Hepatocyte (in vitro differentiated cells): ENCODE measurements around the gene ZNF500. TPM values are rescaled to one million over a fixed set of nuclear protein-coding genes. Genes with fewer than 3 reads are reported as not detected.

Experiments used
- DNase-seq: peaks from one replicate; pipeline ENCODE4 v3.0.0-alpha.2; 2016; ENCODE audit warnings: low spot score
- H2AFZ ChIP-seq: fragments of 200-600 bp; sonication (generic); 2 replicates; pipeline ENCODE4 v1.6.0; 2016; ENCODE audit warnings: antibody characterized with exemption, mild to moderate bottlenecking
- H3K27ac ChIP-seq: fragments of 200-600 bp; sonication (generic); 2 replicates; pipeline ENCODE4 v1.5.1; 2016; ENCODE audit warnings: mild to moderate bottlenecking
- H3K27me3 ChIP-seq: fragments of 200-600 bp; sonication (generic); 2 replicates; pipeline ENCODE4 v1.6.1; 2016
- H3K36me3 ChIP-seq: fragments of 200-600 bp; sonication (generic); replicated peaks from 2 replicates; pipeline ENCODE4 v1.5.1; 2016; ENCODE audit warnings: low read depth; ENCODE audit not compliant: insufficient read depth
- H3K4me1 ChIP-seq: fragments of 200-600 bp; sonication (generic); 2 replicates; pipeline ENCODE4 v1.5.1; 2016; ENCODE audit warnings: mild to moderate bottlenecking, moderate library complexity; ENCODE audit not compliant: insufficient read depth
- H3K4me2 ChIP-seq: fragments of 200-600 bp; sonication (generic); 2 replicates; pipeline ENCODE4 v1.6.0; 2016
- H3K4me3 ChIP-seq: fragments of 200-600 bp; sonication (generic); 2 replicates; pipeline ENCODE4 v1.5.1; 2016; ENCODE audit warnings: mild to moderate bottlenecking
- H3K79me2 ChIP-seq: fragments of 200-600 bp; sonication (generic); 2 replicates; pipeline ENCODE4 v1.6.0; 2017; ENCODE audit warnings: mild to moderate bottlenecking
- H3K9me2 ChIP-seq: fragments of 200-600 bp; sonication (generic); replicated peaks from 2 replicates; pipeline ENCODE4 v1.6.0; 2017; ENCODE audit warnings: mild to moderate bottlenecking; ENCODE audit not compliant: insufficient read depth
- H3K9me3 ChIP-seq: fragments of 200-600 bp; sonication (generic); 2 replicates; pipeline ENCODE4 v1.5.1; 2016; ENCODE audit warnings: low read depth, mild to moderate bottlenecking
- H4K20me1 ChIP-seq: fragments of 200-600 bp; sonication (generic); 2 replicates; pipeline ENCODE4 v1.6.0; 2016; ENCODE audit warnings: mild to moderate bottlenecking; ENCODE audit not compliant: insufficient read depth, poor library complexity, severe bottlenecking
- EZH2 ChIP-seq: fragments of 200-600 bp; sonication (generic); IDR thresholded peaks from 2 replicates; pipeline ENCODE4 v1.6.1; 2016; ENCODE audit warnings: antibody characterized with exemption, mild to moderate bottlenecking, borderline replicate concordance
- EZH2phosphoT487 ChIP-seq: fragments of 200-600 bp; sonication (generic); IDR thresholded peaks from one replicate; pipeline ENCODE4 v1.6.1; 2018; ENCODE audit warnings: antibody characterized with exemption, mild to moderate bottlenecking, low read depth, moderate library complexity; ENCODE audit not compliant: unreplicated experiment, severe bottlenecking
- WGBS: methylation state at CpG from one replicate; pipeline ENCODE4 v1.1.6; 2016; ENCODE audit warnings: low lambda C conversion rate; ENCODE audit errors: missing lambda C conversion rate; 5-methylcytosine and 5-hydroxymethylcytosine counted together
- polyA plus RNA-seq: library from polyadenylated mRNA; unstranded; fragments of >200 nt; fragmentation: Nextera tagmentation; extraction: Ambion mirVana; gene quantifications from 2 replicates; pipeline ENCODE4 v1.2.1, GENCODE V29; 2016
- total RNA-seq: library from RNA; depleted of rRNA; stranded (reverse); fragments of >200 nt; gene quantifications from 2 replicates; pipeline ENCODE4 v1.2.3, GENCODE V29; 2014
- TF ChIP-seq, protein P1 (sequence below): fragments of 200-600 bp; sonication (generic); IDR thresholded peaks from 2 replicates; pipeline ENCODE4 v1.5.1; 2016; ENCODE audit warnings: antibody characterized with exemption, mild to moderate bottlenecking; ENCODE audit not compliant: poor library complexity

Gene ZNF500
- total and polyA plus RNA-seq, 2 experiments from 2014 or later: 10.4 to 10.6 TPM

DNA sequence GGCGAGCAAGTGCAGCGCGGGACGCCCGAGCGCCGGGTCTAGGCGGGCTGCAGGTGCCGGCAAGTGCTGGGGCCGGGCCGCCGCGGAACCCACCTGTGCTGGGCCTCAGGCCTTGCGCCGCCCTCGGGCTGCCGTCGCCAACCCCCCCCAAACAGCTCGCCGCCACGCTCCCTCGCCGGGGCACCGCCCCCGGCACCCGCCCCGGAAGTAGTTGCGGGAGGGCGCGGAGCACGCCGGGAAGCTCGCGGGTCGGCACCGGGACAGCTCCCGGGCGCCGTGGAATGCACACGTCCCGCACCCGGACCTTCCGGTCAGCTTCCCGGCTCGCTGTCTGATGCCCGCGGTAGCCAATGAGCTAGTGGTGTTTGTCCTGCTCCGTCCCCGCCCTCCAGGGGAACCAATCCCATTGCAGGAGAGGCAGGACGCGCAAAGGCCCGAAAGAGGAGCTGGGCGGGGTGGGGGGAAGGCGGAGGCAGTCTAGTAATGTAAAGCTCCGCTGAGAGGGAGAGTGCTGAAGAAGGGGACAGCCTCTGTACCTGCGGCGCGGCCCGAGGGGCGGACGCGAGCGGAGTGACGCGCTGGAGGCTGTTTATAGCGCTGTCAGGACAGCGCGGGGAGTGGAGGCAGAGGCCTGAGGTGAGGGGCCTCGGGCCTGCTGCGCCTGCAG, 32.8 kb downstream of the ZNF500 start, which contains the start of the genes ANKS3 and DNAAF8:
Gene ANKS3 (minus strand): TSS at position 209 of the 667 bp plus-strand sequence. CDS start 4,122 bp downstream, outside the sequence.
Gene DNAAF8 (plus strand): TSS at position 475 of the 667 bp plus-strand sequence. CDS start 1,978 bp downstream, outside the sequence.
- H3K27ac ChIP-seq: peak within 1 kb of the TSS; percentile 72
- H3K27me3 ChIP-seq: no peaks in the 10 kb centered on the region
- H3K9me2 ChIP-seq: no peaks in the 10 kb centered on the region
- peak; percentile 97 for DNase-seq
- H3K36me3 ChIP-seq: no peaks in the 10 kb centered on the region
- TF ChIP-seq EZH2 (no peak), EZH2phosphoT487 (no peak)
- TF ChIP-seq, protein P1, sequence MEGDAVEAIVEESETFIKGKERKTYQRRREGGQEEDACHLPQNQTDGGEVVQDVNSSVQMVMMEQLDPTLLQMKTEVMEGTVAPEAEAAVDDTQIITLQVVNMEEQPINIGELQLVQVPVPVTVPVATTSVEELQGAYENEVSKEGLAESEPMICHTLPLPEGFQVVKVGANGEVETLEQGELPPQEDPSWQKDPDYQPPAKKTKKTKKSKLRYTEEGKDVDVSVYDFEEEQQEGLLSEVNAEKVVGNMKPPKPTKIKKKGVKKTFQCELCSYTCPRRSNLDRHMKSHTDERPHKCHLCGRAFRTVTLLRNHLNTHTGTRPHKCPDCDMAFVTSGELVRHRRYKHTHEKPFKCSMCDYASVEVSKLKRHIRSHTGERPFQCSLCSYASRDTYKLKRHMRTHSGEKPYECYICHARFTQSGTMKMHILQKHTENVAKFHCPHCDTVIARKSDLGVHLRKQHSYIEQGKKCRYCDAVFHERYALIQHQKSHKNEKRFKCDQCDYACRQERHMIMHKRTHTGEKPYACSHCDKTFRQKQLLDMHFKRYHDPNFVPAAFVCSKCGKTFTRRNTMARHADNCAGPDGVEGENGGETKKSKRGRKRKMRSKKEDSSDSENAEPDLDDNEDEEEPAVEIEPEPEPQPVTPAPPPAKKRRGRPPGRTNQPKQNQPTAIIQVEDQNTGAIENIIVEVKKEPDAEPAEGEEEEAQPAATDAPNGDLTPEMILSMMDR: no peak
- peaks cover 29% of the 10 kb centered on the region for H3K79me2 ChIP-seq
- H3K4me1 ChIP-seq: peaks cover 5% of the 10 kb centered on the region
- H2AFZ ChIP-seq: peak within 1 kb of the TSS; percentile 85
- peak within 1 kb of the TSS; percentile 92 for H3K4me2 ChIP-seq
- H3K9me3 ChIP-seq: no peaks in the 10 kb centered on the region
- WGBS: under 1% methylated on average over 40 of the region's 70 CpGs
- no peaks in the 10 kb centered on the region for H4K20me1 ChIP-seq
- peak within 1 kb of the TSS; percentile 74 for H3K4me3 ChIP-seq

DNA sequence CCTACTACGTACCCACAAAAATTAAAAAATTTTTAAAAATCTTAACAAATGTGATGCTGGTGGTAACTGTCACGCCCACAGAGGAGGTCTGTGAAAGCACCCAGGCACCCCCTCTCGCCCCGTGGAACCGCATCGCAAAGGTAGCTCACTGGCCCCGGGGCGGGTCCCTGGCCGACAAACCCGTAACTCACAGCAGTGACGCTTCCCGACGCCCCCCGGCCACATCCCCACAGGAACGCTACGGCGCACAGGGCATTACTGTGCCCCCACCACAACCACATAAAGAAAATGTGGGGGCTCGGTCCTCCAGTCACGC, 33.3 kb downstream of the ZNF500 start:
- Histone ChIP-seq H3K9me2 (no peaks in the 10 kb centered on the region), H3K4me2 (peak overlapping the region; percentile 92), H3K36me3 (no peaks in the 10 kb centered on the region), H3K27me3 (no peaks in the 10 kb centered on the region), H2AFZ (peak overlapping the region; percentile 63), H3K4me3 (peak overlapping the region; percentile 30), H4K20me1 (no peaks in the 10 kb centered on the region), H3K79me2 (peaks cover 29% of the 10 kb centered on the region), H3K27ac (peak overlapping the region; percentile 65), H3K9me3 (no peaks in the 10 kb centered on the region), H3K4me1 (peaks cover 5% of the 10 kb centered on the region)
- TF ChIP-seq, protein P1: no peak
- TF ChIP-seq EZH2 (no peak), EZH2phosphoT487 (no peak)
- peak; percentile 34 for DNase-seq
- under 1% methylated on average over 18 of the region's 19 CpGs for WGBS

DNA sequence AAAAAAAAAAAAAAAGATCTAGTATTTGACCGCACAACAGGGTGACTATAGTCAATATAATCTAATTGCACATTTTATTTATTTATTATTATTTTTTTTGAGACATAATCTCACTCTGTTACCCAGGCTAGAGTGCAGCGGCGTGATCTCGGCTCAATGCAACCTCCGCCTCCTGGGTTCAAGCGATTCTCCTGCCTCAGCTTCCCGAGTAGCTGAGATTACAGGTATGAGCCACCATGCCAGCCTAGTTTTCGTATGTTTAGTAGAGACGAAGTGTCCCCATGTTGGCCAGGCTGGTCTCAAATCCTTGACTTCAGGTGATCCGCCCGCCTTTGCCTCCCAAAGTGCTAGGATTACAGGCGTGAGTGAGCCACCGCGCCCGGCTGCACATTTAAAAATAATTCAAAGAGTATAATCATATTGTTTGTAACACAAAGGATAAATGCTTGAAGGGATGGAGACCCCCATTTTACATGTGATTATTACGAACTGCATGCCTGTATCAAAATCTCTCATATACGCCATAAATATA, 33.7 kb downstream of the ZNF500 start:
- Histone ChIP-seq H3K9me2 (no peaks in the 10 kb centered on the region), H3K27me3 (no peaks in the 10 kb centered on the region), H3K36me3 (no peaks in the 10 kb centered on the region), H3K4me3 (peak overlapping the region; percentile 30), H3K4me1 (peaks cover 5% of the 10 kb centered on the region), H4K20me1 (no peaks in the 10 kb centered on the region), H3K4me2 (peak overlapping the region; percentile 92), H3K27ac (no peak overlapping the region), H2AFZ (peak overlapping the region; percentile 63), H3K79me2 (peaks cover 29% of the 10 kb centered on the region), H3K9me3 (no peaks in the 10 kb centered on the region)
- DNase-seq: no peak
- no peak for TF ChIP-seq EZH2phosphoT487
- no peak for TF ChIP-seq EZH2
- TF ChIP-seq, protein P1: no peak
- 27% methylated on average over 17 of the region's 17 CpGs for WGBS
